ENCODE results near the gene RGS7BP.

DNA sequence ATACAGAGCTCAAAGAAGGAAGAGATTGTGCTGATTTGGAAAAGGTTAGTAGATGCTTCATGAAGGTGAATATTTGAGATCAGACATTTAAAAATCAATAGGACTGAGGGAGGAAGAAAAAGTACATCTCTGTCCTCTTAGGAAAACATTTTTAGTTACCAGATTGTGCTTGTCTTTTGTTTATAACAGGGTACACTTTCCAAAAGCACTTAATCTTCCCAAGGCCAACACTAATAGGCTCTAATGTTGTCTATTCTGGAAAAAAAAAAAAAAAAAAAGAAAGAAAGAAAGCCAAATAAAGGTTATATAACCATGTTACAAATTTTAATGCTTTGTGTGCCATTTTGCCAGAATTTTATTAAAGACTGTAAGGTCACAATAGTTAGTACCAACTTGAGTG is 139.0 kb downstream of the RGS7BP start:
- TF ChIP-seq, protein P1, sequence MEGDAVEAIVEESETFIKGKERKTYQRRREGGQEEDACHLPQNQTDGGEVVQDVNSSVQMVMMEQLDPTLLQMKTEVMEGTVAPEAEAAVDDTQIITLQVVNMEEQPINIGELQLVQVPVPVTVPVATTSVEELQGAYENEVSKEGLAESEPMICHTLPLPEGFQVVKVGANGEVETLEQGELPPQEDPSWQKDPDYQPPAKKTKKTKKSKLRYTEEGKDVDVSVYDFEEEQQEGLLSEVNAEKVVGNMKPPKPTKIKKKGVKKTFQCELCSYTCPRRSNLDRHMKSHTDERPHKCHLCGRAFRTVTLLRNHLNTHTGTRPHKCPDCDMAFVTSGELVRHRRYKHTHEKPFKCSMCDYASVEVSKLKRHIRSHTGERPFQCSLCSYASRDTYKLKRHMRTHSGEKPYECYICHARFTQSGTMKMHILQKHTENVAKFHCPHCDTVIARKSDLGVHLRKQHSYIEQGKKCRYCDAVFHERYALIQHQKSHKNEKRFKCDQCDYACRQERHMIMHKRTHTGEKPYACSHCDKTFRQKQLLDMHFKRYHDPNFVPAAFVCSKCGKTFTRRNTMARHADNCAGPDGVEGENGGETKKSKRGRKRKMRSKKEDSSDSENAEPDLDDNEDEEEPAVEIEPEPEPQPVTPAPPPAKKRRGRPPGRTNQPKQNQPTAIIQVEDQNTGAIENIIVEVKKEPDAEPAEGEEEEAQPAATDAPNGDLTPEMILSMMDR (conservative IDR thresholded peaks at IDR 0.05 in 1 of 2, IDR thresholded peaks at IDR 0.05 in 1 of 2; ENCODE audit: extremely low read depth in 1 of 2, insufficient read depth in 1 of 2, low read depth in 1 of 2, low read length in 2 of 2) = no peak
- no peak for TF ChIP-seq EZH2 (IDR thresholded peaks at IDR 0.05; ENCODE audit: borderline replicate concordance, low read length)

Data from mammary epithelial cell (primary cell).